Sigmoid colon (tissue), 7 donors: ENCODE results near the gene SNX20. TPM values are rescaled to one million over a fixed set of nuclear protein-coding genes. Genes with fewer than 3 reads are reported as not detected.

ENCODE experiments used
- DNase-seq: peaks from one replicate; pipeline ENCODE4 v3.0.0-alpha.2; 2019
- H3K27ac ChIP-seq, 4 donors: fragments of 200-600 bp; sonication (generic); one replicate each; pipeline ENCODE4 v1.5.1; 2016 to 2019; ENCODE audit warnings: mild to moderate bottlenecking in 1 of 4
- H3K27me3 ChIP-seq, 3 donors: fragments of 200-600 bp; sonication (generic); one replicate each; pipeline ENCODE4 v1.5.1; 2019; ENCODE audit warnings: mild to moderate bottlenecking in 1 of 3
- H3K36me3 ChIP-seq, 4 donors: fragments of 200-600 bp; sonication (generic); one replicate each; pipeline ENCODE4 v1.5.1; 2016 to 2019
- H3K4me1 ChIP-seq, 4 donors: fragments of 200-600 bp; sonication (generic); one replicate each; pipeline ENCODE4 v1.5.1; 2017 to 2019
- H3K4me3 ChIP-seq, 4 donors: fragments of 200-600 bp; sonication (generic); one replicate each; pipeline ENCODE4 v1.5.1; 2017 to 2019; ENCODE audit warnings: mild to moderate bottlenecking in 2 of 4, moderate library complexity in 1 of 4
- H3K9me3 ChIP-seq, 4 donors: fragments of 200-600 bp in 3 of 4; sonication (generic) in 3 of 4; one replicate each; pipeline versions ENCODE4 v1.5.1 to v1.6.1; 2013 to 2019
- EP300 ChIP-seq, 4 donors: sonication (generic); formaldehyde crosslinking; IDR thresholded peaks; one replicate each; pipeline ENCODE4 v1.6.1; 2017; ENCODE audit warnings: antibody characterized with exemption in 4 of 4
- POLR2A ChIP-seq, 2 donors: fragments of 450-650 bp; IDR thresholded peaks; one replicate each; pipeline ENCODE4 v1.6.1; 2016; ENCODE audit warnings: antibody characterized with exemption in 2 of 2, mild to moderate bottlenecking in 2 of 2, moderate library complexity in 2 of 2
- POLR2AphosphoS5 ChIP-seq, 4 donors: sonication (generic); formaldehyde crosslinking; IDR thresholded peaks; one replicate each; pipeline ENCODE4 v1.6.1; 2017; ENCODE audit warnings: antibody characterized with exemption in 4 of 4
- WGBS, 2 donors: extraction: QIAGEN DNeasy Blood & Tissue Kit; methylation state at CpG; one replicate each; pipeline ENCODE4 v1.1.7; 2013; 5-methylcytosine and 5-hydroxymethylcytosine counted together
- intact Hi-C: fragments of 100-400 bp; cut with DNase I; formaldehyde crosslinking; loops from one replicate; pipeline ENCODE4 v1.15.1; 2023
- polyA plus RNA-seq, 3 donors: library from polyadenylated mRNA; stranded (reverse); fragments of 200-250 nt; gene quantifications; one replicate each; pipeline ENCODE4 v1.2.3, GENCODE V29; 2013
- total RNA-seq, 4 donors: library from RNA; depleted of rRNA; stranded (reverse); fragments of >200 nt; gene quantifications; one replicate each; pipeline ENCODE4 v1.1.0, GENCODE V29; 2016
- TF ChIP-seq, protein P1 (sequence below), 4 experiments: fragments of 450-650 bp in 3 of 4; fragments of 200-600 bp in 1 of 4; IDR thresholded peaks; one replicate each; pipeline ENCODE4 v1.5.1; 2016 to 2019; ENCODE audit warnings: antibody characterized with exemption in 4 of 4, mild to moderate bottlenecking in 3 of 4, moderate library complexity in 2 of 4
- donor health status: healthy with polysubstance abuse.
- donor health status: Bipolar disorder and iron deficiency.
- donor health status: healthy.

SNX20 gene
- total and polyA plus RNA-seq, 7 donors, result 0.60 to 9.3 (median 1.8) TPM

DNA sequence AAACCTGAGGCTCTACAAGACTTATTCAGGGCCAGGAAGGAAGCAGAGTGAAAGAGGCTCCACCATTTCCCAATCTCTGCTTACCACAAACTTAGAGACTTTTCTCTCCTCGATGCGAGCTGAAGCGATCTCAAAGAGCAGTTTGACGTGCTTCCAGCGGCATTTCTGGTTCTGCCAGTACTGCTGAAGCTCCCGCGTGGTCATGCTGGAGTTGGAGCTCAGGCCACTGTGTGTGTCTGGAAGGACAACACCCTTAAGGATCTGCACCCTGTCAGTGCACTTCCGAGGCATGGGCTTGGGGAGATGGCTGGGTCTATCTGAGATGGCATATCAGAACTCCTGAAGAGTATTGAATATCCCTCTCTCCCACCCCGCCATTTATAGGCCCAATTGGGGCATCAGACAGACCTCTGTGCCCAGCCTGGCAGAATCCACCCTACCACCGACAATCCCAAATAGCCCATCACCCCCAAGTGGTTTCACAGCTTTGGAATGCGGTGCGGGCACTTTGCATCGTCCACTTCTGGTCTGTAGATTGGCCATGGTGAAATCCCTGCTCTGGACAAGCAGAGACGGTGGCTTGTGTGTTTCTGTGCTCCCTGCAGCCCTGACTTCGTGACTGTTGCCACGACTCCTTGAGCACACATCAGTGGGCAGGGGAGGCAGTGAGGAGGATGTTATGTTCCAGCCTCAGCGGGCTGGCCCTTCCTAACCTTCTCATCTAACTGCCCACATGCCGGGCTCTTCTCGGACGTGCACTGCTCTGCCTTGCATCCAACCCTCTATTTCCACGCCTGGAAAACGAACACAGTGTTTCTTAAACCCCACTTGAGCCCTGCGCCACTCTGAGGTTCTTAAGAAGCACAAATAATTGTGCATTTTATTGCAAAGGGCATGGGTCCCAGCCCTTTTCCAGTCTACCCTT, 5.2 kb downstream of the SNX20 start:
- peaks cover 4 to 13% (median 7%) of the 10 kb centered on the region in 4 donors for H3K9me3 ChIP-seq
- H3K27ac ChIP-seq, result no peak overlapping the region
- DNase-seq, result no peak
- no peak overlapping the region for H3K4me3 ChIP-seq
- H3K36me3 ChIP-seq, result no peaks in the 10 kb centered on the region
- peaks cover 0 to 4% (median 0%) of the 10 kb centered on the region in 4 donors for H3K4me1 ChIP-seq
- WGBS, 2 donors, result 87 to 90% methylated on average over 23 of the region's 23 CpGs
- intact Hi-C loops, result no loop called here
- TF ChIP-seq POLR2AphosphoS5 (IDR thresholded peaks at IDR 0.05) (no peak), POLR2A (IDR thresholded peaks at IDR 0.05) (no peak), EP300 (IDR thresholded peaks at IDR 0.05) (no peak)
- TF ChIP-seq, protein P1, sequence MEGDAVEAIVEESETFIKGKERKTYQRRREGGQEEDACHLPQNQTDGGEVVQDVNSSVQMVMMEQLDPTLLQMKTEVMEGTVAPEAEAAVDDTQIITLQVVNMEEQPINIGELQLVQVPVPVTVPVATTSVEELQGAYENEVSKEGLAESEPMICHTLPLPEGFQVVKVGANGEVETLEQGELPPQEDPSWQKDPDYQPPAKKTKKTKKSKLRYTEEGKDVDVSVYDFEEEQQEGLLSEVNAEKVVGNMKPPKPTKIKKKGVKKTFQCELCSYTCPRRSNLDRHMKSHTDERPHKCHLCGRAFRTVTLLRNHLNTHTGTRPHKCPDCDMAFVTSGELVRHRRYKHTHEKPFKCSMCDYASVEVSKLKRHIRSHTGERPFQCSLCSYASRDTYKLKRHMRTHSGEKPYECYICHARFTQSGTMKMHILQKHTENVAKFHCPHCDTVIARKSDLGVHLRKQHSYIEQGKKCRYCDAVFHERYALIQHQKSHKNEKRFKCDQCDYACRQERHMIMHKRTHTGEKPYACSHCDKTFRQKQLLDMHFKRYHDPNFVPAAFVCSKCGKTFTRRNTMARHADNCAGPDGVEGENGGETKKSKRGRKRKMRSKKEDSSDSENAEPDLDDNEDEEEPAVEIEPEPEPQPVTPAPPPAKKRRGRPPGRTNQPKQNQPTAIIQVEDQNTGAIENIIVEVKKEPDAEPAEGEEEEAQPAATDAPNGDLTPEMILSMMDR (IDR thresholded peaks at IDR 0.05), result no peak
- peaks cover 0 to 14% (median 0%) of the 10 kb centered on the region in 3 donors for H3K27me3 ChIP-seq

DNA sequence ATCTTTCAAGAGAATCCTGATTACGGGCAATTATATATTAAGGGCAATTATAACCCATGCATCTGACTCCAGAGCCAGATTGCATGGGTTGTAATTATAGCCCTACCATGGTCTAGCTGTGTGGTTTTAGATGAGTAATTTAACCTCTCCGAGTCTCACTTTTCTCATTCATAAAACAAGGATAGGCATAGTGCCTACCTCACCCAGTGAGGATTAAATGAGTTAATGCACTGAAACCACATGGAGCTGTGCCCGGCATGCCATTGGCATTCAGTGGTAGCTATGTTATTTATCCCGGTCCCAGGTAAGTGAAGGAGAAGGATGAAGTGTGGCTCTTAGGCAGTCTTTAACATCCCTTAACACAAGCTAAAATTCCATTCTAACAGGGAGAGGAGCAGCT, 6.3 kb downstream of the SNX20 start:
- Histone ChIP-seq H3K4me3 (no peak overlapping the region), H3K36me3 (no peaks in the 10 kb centered on the region), H3K27ac (no peak overlapping the region), H3K27me3 (peaks cover 0 to 14% (median 0%) of the 10 kb centered on the region in 3 donors), H3K9me3 (peaks cover 4 to 13% (median 7%) of the 10 kb centered on the region in 4 donors), H3K4me1 (peaks cover 0 to 4% (median 0%) of the 10 kb centered on the region in 4 donors)
- 92 to 94% methylated on average over 4 of the region's 4 CpGs for WGBS, 2 donors
- intact Hi-C loops, result no loop called here
- no peak for DNase-seq
- TF ChIP-seq POLR2A (IDR thresholded peaks at IDR 0.05), result no peak
- TF ChIP-seq POLR2AphosphoS5 (IDR thresholded peaks at IDR 0.05), result no peak
- TF ChIP-seq EP300 (IDR thresholded peaks at IDR 0.05), result no peak
- TF ChIP-seq, protein P1 (IDR thresholded peaks at IDR 0.05), result no peak

DNA sequence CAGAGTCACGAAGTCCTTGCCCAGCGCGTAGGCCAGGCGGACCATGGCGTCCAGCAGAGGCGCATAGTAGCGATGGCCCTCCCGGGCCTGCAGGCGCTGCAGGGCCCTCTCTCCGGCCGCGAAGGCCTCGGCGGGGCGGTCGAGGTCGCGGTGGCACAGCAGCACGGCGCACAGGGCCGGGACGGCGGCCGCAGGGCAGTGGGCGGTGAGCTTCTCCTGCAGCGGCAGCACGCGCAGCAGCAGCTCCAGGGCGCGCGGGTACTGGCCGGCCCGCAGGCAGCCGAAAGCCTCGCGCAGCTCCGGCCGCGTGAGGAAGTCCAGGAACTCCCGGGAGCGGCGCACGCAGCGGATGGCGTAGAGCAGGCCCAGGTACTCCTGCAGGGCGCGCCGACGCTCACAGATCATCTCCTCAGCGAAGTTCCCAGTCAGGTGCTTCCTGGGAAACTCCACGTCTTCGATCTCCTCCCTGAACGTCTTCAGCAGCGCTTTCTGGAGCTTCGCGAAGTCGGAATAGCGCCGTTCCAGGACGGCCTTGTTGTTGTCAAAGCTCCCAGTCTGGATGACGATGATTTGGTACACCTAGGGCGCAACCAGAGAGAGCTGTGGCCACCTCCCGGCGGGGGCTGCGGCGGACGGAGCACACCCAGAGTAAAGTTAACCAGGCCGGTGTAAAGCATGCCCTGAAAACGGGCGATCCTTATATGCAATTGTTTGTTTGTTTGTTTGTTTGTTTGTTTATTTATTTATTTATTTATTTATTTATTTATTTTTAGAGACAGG, 7.4 kb downstream of the SNX20 start:
- Histone ChIP-seq H3K4me3 (no peak overlapping the region), H3K9me3 (peaks cover 4 to 13% (median 7%) of the 10 kb centered on the region in 4 donors), H3K27ac (no peak overlapping the region), H3K4me1 (peaks cover 0 to 4% (median 0%) of the 10 kb centered on the region in 4 donors), H3K27me3 (peaks cover 0 to 14% (median 0%) of the 10 kb centered on the region in 3 donors), H3K36me3 (no peaks in the 10 kb centered on the region)
- DNase-seq, result no peak
- 81 to 88% methylated on average over 70 of the region's 70 CpGs for WGBS, 2 donors
- TF ChIP-seq POLR2A (IDR thresholded peaks at IDR 0.05) (no peak), EP300 (IDR thresholded peaks at IDR 0.05) (no peak), POLR2AphosphoS5 (IDR thresholded peaks at IDR 0.05) (no peak)
- TF ChIP-seq, protein P1 (IDR thresholded peaks at IDR 0.05), result no peak
- intact Hi-C loops, result no loop called here

GRCh38 chr16:50671644-50672260, 9.4 kb downstream of the SNX20 start:
- Histone ChIP-seq H3K9me3 (peaks cover 4 to 13% (median 7%) of the 10 kb centered on the region in 4 donors), H3K27ac (no peak overlapping the region), H3K4me1 (no peaks in the 10 kb centered on the region), H3K4me3 (no peak overlapping the region), H3K36me3 (no peaks in the 10 kb centered on the region), H3K27me3 (peaks cover 0 to 14% (median 0%) of the 10 kb centered on the region in 3 donors)
- no peak for DNase-seq
- WGBS, 2 donors, result 52 to 70% methylated on average over 2 of the region's 2 CpGs
- intact Hi-C loops, result no loop called here
- TF ChIP-seq, protein P1 (IDR thresholded peaks at IDR 0.05), result peak in 2 of 4 experiments; percentile 14 to 28
- no peak for TF ChIP-seq POLR2A (IDR thresholded peaks at IDR 0.05)
